Pons (tissue), 1 donor: ENCODE measurements around the gene CD69.
A peak's percentile ranks its signal among the peaks of the same experiment; 100 is the strongest.

ENCODE experiments used
- DNase-seq: peaks from one replicate; pipeline ENCODE4 v3.0.0-alpha.2; 2016; ENCODE audit warnings: low spot score

CD69 gene

DNA sequence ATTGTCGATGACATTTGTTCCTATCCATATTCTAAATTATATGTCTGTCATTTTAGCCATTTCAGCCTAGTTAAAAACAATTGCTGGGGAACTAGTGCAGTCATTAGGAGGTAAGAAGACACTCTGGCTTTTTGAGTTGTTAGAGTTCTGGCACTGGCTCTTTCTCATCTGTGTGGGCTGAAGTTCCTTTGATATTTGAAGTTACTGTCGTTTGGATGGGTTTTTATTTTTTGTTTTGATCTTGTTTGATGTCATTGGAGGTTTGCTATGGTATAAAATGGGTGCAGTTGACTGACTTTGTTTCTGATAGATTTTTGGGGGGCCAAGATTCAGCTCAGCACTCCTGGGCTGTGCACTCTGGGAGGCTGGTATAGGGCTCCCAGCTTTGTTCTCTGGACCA lies 20.7 kb upstream of the CD69 start:
- DNase-seq = no peak

DNA sequence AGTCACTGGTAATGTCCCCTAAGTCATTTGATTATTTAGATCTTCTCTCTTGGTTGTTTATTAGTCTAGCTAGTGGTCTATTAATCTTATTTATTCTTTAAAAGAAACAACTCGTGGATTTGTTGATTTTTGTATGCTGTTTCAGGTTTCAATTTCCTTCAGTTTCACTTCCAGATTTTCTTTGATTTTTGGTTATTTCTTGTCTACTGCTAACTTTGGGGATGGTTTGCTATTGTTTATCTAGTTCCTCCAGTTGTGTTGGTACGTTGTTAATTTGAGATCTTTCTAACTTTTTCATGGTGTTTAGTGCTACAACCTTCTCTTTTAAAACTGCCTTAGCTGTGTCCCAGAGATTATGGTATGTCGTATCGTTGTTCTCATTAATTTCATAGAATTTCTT lies 18.5 kb upstream of the CD69 start:
- DNase-seq = no peak

DNA sequence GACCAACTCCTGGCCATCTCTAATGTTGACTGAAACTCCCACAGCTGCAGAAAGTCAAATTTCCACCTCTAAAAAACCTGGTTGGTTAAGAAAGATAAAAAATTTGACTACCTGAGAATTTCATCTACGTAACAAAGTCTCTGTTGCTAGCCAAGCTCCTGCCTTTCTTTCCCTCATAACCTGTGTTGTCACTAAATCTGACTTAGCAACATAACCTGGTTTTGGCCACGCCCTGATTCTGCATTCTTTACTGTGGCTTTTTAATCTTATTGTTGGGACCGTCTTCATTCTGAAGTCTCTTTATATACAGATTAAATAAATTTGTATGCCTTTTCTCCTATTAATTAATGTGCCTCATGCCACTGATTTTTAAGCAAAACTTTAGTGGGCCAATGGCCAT lies 16.1 kb upstream of the CD69 start:
- no peak for DNase-seq

DNA sequence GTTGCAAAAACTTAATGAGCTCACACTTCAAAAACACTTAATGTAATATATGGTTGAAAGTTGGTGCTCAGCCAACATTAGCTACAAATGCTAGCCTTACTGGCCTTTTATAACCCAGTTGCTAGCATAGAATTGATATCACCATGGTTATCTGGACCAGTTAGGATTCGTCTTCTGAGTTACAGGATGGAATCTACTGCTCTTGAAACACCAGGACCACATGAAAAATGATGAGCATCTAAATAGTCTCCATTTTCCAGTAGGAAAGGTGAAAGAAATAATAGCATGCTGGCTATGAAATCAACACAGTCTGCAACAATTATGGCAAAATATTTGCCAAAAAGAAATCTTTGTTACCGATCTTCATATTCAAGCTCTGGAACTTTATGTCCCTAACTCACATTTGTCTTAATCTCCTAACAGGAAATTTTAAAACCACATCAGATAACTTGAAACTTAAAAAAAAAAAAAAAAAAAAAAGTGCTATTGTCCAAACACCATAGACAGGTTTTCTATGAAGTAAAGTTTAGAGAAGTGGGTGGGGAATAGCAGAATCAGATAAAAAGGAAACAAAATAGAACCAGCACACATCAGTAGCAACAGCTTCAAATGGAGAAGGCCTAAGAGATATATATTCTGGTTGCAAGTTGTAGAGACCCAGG lies 12.6 kb upstream of the CD69 start:
- DNase-seq = no peak

DNA sequence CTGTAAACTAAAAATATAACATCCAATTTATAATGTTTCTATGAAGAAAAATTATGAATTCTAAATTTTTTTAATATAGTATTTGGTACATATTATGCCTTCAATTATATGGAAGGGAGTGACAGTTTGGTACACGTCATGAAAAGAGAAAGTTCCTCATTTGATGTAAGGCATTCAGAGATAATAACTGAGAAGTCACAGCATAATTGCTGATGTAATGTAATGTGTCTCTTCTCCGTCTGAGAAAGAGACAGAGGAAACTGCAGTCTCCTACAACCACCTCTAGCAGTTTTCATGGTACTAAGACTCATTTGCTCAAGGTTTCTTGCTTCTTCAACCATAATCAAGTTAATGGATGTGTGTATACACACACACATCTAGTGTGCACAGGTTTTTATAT lies 2.3 kb upstream of the CD69 start:
- DNase-seq = no peak

DNA sequence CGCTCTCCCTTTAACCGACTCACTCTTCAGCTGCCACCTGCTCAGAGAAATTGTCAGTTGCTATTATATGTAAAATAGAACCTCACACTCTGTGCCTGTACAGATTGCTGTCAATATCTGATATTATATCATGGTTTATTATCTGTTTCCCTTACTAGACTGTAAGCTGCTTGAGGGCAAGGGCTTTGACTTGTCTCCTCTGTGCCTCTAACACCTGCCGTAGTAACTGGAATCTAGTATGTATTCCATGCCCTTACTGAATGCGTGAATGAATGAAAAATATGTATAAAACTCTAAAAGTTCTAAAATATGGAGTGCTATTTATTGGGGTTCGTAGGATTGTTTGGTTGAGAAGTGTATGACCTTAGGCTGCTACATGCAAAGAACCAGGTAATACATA lies 1.7 kb upstream of the CD69 start:
- no peak for DNase-seq

DNA sequence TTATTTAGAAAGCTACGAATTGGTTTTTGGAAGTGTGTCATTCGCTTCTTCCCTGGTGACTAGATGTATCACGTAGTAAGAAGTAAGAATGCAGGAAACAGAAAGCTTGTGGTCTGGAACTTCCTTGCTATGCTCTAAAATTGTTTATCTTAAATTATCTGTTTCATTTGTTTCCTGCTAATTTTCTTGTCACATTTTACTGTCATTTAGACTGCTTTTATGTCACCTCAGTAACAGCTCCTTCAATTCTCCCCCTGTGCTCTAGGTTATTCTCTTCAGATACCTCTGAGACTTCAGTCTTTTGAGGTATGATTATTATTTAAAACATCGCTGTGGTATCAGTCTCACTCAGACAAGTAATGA lies 699 bp upstream of the CD69 start:
- DNase-seq = peak; percentile 57

DNA sequence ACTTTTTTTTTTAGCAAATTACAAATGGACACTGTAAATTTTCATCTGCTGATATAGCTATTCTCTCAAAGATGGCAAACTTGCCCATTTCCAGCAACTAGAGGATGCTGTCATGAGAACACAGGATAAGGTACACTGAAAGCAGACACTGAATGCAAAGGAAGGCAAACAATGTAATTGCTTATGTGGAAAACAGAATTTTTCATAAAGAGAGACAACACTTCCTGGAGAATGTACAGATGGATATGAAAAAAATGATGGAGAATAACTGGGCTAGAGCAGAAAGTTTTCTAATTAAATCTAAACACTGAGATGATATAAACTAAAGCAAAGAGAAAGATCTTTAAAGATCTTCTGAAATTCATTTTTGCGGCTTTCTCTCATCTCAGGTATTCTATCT lies 581 bp downstream of the CD69 start:
- DNase-seq = no peak

DNA sequence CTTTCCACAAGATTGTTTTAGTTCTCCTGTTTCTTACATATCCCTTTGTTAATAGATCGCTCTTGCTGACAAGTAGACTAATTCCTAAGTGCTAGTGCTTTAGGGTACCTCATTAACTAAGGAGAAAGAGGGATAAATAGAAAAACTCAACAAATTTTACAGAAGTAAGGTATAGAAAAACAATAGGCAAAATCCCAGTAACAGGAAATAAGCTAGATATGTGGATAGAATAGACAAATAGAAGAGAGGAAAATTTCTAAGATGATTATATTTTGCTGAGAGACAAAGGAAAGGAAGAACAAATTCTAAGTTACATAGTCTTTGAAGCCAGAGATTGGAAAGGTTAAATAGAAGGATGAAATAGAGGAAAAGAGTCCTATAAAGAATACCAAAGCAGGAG lies 1.0 kb downstream of the CD69 start:
- DNase-seq = no peak

DNA sequence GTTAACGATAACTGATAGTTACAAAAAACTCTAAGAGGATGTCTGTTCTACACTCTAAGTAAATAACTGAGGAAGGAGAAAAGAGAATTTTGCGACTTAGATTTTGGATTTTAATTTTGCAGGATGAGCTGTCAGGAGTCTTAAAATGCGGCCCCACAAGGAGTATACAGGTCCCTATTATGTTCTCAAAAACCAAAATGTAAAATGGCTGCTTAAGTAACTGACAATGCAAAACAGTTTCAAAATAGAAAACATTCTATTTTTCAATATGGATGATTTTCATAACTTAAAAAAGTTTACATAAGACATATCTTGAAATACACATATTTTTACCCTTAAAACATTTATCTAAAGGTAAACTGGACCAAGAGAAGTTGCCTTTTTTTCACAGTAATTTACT lies 2.6 kb downstream of the CD69 start:
- DNase-seq = no peak

DNA sequence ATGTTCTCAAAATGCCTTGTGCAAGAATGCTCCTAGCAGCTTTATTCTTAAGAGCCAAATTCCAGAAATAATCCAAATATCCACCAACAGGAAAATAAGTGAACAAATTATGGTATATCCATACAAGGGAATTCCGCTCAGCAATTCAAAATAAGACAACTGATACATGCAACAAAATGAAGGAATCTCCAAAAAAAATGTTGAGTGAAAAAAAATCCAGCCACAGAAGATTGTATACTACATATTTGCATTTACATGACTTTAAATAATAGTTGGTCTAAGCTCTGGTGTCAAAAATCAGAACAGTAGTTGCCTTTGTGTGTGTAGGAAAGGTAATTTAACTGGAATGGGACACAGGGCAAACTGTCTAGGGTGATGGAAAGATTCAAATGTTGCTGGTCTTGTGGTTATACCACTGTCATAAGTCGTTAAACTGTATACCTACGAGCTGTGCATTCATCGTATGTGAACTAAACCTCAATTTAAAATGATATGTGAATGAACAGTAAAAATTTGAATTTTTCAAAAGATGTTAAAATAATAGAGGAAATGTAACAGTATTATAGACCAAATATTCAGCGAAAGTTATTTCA lies 3.2 kb downstream of the CD69 start:
- no peak for DNase-seq

DNA sequence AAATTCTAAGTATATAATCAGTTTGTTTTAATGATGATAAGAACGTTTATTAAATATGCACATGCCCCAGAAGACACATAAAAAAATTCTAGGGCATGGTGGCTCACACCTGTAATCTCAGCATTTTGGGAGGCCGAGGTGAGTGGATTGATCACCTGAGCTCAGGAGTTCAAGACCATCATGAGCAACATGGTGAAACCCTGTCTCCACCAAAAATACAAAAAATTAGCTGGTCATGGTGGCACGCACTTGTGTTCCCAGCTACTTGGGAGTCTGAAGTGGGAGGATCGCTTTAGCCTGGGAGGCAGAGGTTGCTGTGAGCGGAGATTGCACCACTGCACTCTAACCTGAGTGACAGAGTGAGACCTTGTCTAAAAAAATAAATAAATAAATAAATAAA lies 4.0 kb downstream of the CD69 start:
- DNase-seq = no peak

DNA sequence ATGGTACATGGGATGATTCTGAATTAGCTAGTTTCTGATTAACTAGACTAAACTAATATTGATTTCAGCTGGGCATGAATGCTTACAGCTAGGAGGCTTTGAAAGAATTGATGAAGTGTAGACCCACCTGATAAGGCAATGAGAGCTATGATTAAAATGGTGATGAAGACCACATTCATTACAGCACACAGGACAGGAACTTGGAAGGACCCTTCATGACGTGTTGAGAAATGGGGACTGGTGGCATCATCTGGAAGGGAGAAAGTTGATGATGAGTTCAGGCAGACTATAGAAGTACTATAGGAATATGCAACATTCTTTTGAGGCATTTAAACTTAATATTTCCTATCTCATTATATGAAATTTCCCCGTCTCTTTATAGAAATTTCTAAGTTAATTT lies 4.5 kb downstream of the CD69 start:
- DNase-seq = no peak

DNA sequence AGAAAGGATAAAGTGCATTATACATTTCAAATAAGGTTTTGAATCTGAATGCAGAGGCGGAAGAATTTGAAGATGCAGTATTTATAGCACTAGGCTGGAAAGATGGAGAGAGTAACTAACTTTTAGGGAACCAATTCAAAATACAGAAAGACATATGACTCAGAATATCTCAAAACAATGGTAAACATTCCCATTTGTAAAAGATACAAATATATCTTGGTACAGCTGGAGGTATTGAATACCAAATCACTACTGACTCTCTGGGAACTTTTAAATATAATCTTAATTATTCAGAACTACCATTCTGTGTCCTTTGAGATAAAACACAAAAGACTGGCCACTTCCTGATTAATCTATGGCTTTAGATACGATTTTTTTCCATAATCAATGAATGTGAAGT lies 5.1 kb downstream of the CD69 start:
- DNase-seq = no peak

DNA sequence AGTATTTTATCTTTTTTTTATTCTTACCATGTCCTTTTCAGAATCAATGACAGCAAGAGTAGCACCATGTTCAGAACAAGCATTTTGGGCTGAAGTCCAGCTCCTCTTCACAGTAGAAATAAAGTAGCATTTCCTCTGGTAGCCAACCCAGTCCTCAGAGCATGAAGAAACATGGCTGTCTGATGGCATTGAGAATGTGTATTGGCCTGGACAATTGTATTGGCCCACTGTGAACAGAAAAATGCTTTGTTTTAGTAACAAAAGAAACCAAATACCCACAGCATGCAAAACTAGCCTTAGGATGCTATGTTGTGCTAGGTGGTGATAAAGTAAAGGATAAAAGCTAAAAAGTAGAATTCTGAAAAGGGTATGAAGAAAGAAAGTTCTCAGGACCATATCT lies 5.7 kb downstream of the CD69 start:
- DNase-seq = no peak

DNA sequence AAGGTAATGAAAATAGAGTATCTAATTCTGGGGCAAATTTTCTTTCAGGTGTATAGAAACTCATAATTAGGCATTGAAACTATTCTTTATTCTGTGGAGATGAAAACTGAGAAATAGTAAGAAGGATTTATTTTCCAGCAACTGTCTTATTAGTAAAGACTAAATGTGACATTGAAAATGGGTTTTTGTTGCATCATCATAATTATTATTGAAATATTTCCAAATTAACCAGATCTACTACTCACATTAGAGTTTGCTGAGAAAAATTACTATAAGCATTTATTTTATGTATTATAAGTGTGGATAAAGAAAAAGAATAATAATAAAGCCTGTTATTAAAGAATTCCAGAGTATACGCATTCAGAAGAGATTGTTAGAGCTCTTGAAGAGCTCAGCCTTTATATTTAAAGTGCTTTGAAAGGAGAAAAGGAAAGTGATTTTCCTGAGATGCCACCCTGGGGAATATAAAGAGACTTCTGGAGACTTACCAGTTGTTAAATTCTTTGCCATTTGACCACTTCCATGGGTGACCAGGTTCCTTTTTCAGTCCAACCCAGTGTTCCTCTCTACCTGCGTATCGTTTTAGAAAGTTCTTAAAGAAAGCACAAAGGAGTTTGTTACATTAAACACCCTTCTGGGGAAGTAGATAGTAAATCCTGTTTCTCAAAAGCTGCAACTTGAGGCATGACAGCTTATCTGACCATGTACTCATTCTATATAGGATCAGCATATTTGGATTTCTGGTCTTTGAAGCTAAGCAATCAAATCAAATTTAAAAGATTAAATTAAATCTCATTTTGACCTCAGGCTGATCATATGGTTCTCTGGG lies 6.4 kb downstream of the CD69 start:
- no peak for DNase-seq

DNA sequence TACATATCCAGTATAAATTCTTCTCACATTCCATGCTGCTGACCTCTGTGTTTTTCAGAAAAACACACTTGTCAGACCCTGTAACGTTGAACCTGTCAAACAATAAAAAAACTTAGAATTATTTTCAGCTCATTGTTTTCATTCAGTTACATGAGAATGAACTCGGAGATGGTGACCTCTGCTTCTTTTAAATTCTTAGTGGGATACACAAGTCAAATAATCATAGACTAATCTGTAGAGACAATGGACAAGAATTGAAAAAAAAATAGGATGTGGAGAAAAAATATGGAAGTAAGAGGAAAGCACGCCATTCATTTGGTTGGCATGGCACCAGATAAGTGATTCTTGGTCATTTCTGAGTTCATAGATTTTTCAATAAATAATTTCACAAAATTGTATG lies 7.2 kb downstream of the CD69 start:
- DNase-seq = no peak

DNA sequence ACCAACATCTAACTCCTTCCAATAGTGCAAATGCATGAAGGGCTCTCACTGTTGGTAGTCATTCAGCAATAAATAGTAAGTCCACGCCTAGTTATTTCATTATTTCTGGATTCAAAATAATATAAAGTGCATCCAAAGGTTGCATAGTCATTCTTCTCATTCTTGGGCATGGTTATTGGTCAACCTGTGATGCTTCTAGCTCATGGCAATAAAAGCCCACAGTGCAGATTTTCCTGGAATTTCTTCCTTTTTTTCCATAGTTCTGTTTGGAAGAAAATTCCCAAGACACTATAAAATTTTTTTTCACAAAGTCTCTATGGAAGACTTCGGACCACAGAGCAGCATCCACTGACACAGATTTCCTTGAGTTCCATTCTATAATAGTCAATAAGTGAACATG lies 7.6 kb downstream of the CD69 start:
- DNase-seq = no peak

DNA sequence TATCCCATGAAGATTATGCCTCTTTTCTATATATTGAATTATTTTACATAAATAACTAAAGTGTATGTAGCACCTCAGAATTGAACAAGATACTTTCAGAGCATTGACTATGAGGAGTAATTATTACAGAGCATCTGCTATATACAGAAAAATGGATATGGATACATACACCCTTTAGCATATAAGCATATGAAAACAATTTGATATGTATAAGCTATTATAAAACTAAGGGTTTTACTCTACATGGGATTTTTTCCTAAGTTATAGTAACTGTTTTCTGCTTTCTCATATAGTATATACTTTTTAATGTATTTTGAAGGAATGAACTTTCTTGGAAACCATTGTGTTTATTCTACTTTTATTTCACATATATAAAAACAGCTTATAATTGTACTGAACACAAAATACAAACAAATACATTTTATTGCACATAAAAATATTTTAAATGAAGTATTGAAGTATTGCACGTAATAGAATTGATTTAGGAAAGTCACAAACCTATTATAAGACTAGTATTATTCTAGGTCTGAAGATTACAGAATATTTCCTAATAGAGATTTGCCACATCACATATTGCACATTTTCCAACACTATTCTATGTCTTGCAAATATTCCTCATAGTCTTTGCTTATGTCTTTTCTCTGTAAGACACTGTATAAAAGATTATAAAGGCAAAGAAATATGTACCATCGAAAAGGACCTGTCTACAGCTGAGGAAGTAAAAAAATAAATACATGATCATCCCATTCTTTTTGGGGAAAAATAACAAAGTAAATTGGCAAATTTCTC lies 8.4 kb downstream of the CD69 start:
- no peak for DNase-seq

DNA sequence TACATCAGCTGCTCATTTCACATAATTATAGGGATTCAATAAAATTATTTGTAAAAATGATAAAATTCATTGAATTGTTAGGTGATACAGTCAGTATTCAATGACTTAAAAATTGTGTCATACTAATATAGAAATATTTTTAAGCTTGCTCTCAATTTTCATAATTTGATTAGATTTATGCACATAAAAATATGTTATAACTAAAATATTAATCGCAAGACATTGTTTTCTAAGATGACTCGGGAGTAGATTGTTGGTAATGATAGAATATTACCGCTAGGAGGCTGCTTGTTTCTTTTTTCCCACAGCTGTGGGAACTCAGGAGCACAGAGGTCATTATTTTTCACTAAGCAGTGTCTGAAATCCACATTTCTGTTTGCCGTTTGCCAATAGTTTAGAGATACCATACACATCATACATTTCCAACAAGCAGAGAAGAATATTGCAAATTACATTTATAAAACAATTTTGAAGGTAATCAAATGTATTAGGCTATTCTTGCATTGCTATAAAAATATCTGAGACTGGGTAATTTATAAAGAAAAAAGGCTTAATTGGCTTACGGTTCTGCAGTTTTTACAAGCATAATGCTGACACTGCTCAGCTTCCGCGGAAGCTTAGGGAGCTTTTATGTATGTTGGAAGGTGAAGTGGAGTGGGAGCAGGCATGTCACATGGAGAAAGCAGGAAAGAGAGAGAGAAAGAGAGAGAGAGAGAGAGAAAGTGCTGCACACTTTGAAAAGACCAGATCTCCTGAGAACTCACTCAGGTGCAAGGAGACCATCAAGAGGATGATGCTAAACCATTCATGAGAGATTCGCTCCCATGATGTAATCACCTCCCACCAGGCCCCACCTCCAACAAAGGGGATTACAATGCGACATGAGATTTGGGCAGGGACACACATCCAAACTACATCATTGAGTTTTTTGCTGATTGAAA lies 9.2 kb downstream of the CD69 start:
- no peak for DNase-seq
